Stimulated activated CD4-positive, alpha-beta T cell treated with anti-CD3 and anti-CD28 coated beads, Interleukin-1b, Interleukin-23, amount 100 ng/mL, for 1 hour (primary cell): ENCODE data around the gene EIF2B5.
"Not testable (repeated sequence)": the region's sequence is repeated elsewhere in the genome, so short reads cannot be mapped to it uniquely, and the experiment has no call there.

Experiments used
- DNase-seq, 2 donors: peaks; one replicate each; pipeline ENCODE4 v3.0.0-alpha.2; 2020; ENCODE audit warnings: low read depth in 2 of 2

The EIF2B5 gene

DNA sequence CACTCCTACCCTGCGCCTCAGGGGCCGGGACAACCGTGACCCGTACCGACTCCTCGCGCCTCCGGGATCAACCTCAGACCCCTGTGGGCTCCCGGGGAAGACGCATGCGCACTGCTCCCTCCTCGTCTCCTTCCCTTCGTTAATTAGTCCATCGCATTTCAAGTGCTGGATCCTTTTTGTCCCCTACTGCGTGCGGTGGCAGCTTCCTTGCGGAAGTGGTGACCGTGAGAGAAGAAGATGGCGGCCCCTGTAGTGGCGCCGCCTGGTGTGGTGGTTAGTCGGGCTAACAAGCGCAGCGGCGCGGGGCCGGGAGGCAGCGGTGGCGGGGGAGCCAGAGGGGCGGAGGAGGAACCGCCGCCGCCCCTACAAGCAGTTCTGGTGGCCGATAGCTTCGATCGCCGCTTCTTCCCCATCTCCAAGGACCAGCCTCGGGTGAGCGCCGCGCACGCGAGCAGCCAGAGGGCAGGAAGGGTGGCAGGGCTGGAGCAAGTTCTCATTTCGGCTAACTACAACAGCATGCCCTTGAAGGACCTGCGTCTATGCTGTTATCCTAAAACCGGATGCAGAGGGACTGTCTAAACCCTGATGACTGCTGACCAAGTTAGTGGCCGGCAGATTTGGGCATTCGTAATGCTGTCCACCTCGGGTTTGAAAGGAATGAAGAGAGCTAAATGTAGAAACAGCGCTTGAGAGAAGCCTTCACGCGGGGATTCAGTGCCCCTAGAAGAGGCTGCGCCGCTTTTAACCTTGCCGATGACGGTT, at the start of gene EIF2B5:
Gene EIF2B5 (plus strand): TSS at position 210 of the 762 bp plus-strand sequence. CDS start 28 bp downstream, at position 238.
- peak; percentile 64 to 74 for DNase-seq

DNA sequence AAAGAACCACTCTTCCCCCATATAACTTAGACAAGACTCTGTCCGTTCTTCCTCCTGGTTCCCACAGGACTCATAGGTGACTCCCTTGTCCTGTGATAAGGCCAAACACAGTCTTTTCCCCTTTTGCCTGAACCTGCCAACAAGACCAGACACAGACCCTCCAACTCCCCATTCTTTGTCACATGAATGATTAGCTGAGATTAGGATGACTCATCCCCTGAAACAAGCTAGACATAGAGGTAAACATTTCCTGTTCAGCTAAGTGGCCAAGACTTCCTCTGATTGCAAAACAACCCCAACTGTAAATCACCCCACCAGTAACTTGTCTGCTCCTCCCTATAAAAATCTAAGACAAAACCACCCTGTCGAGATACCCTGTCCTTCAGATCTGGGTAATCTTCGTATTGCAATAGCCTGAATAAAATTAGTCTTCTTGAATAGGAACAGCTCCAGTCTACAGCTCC, 49.7 kb upstream of the EIF2B5 start:
- DNase-seq, result no peak

DNA sequence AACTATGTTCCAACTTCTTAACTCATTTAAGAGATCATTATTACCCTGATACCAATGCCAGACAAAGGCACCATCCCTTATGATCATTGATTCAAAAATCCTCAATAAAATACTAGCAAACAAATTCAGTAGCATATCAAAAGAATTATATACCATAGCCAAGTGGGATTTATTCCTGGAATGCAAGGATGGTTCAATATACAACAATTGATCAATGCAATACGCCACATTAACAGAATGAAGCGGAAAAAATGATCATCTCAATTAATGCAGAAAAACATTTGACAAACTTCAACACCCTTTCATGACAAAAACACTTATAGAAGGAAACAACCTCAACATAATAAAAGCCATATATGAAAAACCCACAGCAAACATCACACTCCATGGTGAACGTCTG, 43.0 kb upstream of the EIF2B5 start:
- DNase-seq, result no peak

DNA sequence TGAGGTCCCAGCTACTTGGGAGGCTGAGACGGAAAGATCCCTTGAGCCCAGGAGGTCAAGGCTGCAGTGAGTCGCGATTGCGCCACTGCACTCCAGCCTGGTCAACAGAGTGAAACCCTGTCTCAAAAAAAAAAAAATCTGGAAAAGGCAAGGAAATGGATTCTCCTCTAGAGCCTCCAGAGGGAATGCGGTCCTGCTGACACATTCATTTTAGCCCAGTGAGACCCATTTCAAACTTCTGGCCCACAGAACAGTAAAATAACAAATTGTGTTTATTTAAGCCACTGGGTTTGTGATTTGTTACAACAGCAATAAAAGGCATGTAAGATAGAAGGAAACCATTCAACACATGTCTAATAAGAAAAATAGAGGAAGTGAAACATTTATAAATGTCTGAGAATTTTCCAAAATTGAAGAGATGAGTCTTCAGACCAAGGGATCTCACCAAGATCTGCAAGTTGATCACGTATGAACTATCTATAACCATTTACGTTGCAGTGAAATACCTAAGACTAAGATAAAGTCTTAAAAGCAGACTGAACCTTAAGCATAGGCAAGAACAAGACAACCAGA, 38.3 kb upstream of the EIF2B5 start, which contains the start of gene HTR3E:
Gene HTR3E (plus strand): TSS at position 254 of the 573 bp plus-strand sequence. CDS start 466 bp downstream, outside the sequence.
- no peak for DNase-seq

DNA sequence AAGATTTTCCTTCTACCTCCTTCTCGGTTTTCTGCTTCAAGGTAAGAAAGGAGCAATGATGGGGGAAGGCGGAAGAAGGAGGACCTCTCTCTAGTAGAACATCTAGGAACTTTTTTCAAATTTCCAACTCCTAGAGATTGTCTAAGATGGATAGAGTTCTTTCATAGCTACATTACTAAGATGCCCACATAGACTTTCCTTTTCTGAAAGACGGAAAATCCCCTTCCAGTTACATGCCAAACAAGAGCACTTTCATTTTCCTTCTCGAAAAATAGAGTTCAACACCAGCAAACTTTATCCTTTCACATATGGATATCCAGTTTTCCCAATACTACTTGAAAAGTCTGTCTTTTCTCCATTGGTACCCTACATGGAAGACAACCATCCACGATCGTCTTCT, 37.6 kb upstream of the EIF2B5 start:
- no peak for DNase-seq

DNA sequence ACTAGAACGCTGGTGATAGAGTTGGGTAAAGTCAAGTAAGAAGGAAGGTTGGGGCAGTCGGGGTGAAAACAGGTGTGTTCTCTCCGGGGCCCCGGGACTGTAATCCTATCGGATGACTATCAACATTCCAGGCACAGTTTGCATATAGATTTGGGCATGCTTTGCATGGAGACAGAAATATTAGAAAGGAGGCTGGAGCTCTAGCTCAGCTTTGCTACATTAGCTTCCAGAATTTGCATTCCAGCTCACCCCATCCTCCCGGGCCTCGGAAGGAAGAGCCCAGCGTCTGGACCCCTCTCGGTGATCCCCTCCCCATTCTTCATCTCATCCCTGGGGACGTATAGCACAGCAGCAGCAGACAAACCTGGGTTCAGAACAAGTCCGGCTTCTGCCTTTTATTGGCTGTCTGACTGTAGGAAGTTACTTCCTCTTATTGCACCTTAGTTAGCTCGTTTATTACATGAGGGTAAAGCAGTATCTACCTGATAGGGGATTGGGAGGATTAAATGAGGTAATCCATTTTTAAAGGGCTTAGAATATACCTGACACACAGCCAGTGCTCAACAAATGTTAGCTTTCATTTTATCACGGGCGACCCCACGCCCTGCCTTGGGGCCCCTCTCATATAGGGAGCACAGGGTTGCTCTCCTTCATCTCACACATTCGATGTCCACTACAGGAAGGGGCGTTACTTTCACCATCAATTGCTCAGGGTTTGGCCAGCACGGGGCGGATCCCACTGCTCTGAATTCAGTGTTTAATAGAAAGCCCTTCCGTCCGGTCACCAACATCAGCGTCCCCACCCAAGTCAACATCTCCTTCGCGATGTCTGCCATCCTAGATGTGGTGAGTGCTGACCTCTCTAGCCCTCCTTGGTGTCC, 35.1 kb upstream of the EIF2B5 start:
- no peak for DNase-seq

DNA sequence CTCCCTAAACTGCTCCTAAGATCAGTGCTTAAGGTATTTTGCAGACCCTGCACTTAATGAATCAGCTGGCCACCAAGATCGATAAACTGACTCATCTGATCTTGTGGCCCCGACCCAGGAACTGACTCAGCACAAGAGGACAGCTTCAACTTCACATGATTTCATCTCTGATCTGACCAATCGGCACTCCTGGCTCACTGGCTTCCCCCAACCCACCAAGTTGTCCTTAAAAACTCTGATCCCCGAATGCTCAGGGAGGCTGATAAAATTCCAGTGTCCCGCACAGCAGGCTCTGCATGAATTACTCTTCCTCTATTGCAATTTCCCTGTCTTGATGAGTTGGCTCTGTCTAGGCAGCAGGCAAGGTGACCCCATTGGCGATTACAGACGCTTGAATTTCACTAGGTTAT, 24.8 kb upstream of the EIF2B5 start:
- no peak for DNase-seq

DNA sequence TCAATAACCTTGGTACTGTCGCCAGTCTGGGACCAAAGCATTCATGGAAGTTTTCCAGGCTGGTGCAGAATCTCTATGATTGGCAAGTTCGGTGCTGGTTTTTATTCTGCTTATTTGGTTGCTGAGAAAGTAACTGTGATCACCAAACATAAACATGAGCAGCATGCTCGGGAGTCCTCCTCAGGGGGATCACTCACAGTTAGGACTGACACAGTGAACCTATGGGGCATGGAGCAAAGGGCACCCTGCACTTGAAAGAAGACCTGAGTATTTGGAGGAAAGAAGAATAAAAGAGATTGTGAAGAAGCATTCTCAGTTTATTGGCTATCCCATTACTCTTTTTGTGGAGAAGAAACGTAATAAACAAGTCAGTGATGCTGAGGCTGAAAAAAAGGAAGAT, 19.1 kb upstream of the EIF2B5 start:
- no peak for DNase-seq

DNA sequence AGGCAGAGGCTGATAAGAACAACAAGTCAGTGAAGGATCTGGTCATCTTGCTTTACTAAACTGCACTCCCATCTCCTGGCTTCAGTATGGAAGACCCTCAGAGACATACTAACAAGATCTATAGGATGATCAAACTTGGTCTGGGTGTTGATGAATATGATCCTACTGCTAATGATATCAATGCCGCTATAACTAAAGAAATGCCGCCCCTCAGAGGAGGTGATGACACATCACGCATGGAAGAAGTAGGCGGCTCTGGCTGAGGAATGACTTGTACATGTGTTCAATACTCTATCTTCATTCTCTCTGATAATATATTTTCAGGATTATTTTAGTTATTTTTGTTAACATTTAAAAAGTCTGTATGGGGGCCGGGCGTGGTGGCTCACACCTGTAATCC, 17.5 kb upstream of the EIF2B5 start:
- no peak for DNase-seq

DNA sequence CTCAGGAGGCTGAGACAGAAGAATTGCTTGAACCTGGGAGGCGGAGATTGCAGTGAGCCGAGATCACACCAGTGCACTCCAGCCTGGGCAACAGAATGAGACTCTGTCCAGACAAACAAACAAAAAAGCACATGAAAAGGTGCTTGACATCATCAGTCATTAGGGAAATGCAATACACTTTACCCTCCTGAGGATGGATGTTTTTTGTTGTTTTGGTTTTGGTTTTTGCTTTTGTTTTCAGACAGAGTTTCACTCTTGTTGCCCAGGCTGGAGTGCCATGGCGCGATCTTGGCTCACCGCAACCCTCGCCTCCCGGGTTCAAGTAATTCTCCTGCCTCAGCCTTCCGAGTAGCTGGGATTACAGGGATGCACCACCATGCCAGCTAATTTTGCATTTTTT, 14.1 kb upstream of the EIF2B5 start:
- DNase-seq, result not testable (repeated sequence)

DNA sequence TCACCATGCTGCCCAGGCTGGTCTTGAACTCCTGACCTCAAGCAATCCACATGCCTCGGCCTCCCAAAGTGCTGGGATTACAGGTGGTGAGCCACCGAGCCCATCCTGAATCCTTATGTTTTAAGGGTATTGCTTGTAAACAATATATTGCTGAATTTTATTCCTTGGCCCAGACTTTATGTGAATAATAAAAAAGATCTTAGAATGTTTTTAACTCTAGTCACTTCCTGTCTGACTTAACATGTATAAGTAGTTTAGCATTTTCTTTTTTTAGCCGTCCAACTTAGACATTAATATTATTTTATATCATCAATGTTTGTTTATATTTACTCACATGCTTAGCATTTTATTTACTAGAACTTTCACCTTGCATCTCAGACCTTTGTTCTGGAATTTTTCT, 9.2 kb upstream of the EIF2B5 start:
- DNase-seq, result no peak

DNA sequence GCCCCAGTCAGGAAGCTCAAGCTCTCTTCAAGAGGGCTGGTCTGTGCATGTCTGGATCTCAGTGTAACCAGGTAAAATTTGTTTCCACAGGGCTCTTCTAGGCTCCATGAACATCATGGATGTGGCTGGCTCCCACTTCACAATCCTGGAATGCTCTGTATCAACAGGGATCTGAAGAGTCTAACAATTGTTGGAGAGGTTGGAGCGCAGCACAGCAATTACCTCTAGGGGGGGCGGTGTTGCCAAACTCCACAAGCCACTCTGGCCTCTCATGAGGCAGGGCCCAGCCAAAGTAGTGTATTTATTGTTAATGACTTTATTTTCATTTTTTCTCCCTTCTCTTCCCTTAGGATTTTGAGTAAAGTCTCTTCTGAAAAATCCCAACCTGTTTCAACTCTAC, 6.1 kb upstream of the EIF2B5 start:
- no peak for DNase-seq

DNA sequence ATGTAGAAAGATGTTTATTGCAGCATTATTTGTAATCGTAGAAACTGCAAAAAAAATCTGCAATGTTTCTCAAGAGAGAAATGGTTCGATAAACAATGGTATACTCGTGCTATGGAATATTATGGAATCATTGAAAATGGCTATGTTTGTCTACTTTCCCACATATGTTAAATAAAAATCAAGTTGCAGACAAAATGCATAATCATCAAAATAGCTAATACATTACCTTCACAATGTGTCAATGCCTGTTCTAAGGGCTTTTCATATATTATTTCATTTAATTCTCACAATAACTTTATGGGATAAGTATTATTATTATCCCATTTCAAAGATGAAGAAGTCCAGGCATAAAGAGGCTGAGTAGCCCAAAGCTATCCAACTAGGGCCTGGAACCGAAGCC, 2.2 kb upstream of the EIF2B5 start:
- DNase-seq, result no peak

DNA sequence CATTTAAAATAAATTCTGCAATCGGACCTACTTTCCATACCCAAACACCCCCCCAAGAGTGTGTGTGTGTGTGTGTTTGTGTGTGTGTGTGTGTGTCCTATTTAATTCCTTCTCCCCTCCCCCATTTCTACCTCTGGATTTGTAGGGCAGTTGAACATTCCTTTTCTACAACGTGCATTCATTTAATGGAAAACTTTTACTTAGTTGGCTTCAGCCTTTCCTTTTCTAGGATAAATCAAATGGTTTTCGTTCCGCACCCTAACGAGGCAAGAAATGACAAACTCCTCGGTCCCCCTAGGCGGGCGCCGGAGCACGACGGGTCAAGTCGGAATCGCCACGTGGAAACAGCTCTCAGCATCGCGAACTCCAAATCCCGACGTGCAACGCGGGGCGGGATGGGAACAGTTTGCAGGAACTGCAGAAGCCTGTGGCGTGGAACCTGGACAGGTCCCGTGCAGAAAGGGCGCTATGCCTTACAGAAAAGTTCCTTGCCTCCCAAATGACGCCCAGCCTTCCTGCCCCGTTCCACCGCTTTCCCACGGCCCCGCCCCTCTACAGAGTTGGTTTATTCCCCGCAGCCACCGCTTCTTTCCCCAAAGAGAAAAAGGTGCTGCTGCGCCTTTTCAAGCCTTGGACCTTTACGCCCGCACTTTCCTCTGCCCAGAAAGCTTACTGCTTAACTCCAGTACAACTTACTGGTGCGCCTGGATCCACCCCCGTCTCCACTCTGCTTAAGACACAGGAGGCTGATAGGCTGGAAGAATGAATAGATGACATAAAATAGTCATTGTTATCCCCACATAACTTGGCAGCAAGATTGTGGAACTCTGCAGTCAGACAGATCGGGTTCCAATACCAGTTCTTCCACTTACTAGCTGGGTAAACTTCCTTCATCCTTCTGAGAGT, 1.1 kb upstream of the EIF2B5 start:
- DNase-seq, result peak in 1 of 2 donors; percentile 37

DNA sequence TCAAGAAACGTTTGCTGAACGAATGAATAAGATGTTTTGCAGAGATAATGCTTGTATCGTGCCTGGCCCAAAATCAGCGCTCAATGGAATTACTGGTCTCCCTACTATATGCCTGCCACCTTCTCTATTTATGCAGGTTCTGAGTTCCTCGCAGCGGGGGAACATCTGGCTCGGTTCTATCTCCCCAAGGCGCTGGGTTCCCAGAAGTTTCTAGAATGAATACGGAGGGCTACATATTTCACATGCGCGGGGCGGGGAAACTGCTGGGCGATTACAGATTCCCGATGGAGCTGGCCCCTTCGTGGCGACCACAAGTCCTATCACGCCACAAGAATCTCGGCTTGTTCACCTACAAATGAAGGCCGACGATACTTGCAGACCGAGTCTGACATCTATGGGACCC, 411 bp upstream of the EIF2B5 start:
- DNase-seq, result no peak

DNA sequence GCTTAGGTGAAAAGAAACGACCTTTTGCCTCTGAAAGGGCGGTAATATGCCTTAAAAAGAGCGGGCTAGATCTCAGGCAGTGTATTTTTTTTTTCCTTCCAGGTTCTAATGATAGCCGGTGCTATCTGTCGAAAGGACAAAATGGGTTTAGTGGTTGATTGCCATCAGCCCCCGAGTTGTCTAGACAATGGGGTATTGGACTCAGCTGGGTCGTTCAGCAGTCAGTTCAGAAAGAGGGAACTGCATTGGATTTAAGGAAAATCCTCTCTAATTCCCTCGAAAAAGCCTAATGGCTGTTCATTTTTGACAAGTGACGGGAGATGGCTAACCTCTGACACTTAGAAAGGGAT, 728 bp downstream of the EIF2B5 start:
- no peak for DNase-seq

DNA sequence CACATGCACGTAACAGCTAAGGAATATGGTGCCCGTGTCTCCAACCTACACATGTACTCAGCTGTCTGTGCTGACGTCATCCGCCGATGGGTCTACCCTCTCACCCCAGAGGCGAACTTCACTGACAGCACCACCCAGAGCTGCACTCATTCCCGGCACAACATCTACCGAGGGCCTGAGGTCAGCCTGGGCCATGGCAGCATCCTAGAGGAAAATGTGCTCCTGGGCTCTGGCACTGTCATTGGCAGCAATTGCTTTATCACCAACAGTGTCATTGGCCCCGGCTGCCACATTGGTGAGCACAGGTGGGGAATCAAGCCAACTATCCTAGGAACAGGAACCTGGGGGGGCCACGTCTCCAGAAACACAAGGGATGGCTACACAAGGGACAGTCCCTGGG, 5.3 kb downstream of the EIF2B5 start:
- no peak for DNase-seq

DNA sequence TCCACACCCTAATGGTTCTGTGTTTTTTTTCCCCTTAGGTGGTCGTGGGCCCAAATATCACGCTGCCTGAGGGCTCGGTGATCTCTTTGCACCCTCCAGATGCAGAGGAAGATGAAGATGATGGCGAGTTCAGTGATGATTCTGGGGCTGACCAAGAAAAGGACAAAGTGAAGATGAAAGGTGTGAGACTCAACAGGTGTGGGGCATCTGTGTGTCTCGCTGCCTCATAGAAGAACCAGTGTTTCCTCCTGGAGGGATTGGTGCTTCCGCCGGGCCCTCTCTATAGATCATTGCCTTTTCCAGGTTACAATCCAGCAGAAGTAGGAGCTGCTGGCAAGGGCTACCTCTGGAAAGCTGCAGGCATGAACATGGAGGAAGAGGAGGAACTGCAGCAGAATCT, 7.0 kb downstream of the EIF2B5 start:
- DNase-seq, result no peak

DNA sequence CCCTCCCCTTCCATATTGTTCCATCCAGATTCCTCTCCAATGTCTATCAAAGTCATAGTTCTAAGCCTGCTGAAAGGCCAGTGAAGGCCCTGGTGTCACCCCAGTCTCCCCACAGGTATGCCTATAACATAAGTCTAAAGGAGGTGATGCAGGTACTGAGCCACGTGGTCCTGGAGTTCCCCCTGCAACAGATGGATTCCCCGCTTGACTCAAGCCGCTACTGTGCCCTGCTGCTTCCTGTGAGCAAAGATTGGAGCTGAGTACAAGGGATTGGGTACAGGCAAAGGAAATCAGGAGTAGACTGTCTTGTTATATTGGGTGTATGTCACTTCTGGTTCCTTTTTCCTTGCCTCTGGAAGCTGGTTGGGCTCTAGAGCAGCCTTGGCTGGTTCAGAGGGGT, 8.2 kb downstream of the EIF2B5 start:
- no peak for DNase-seq

DNA sequence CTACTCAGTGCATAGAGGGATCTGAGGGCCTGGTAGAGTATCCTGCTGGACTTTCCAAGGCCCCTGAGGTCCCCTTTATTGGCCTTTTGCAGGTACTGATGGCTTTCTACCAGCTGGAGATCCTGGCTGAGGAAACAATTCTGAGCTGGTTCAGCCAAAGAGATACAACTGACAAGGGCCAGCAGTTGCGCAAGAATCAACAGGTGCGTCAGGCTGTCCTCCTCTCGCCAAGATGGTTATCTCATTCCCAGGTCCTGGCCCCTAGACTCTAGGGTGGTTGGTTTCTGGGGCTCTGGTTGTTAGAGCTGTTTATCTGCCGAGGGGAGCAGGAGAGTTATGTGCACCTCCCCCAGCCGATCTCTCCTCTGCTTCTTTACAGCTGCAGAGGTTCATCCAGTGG, 9.3 kb downstream of the EIF2B5 start:
- DNase-seq, result no peak

DNA sequence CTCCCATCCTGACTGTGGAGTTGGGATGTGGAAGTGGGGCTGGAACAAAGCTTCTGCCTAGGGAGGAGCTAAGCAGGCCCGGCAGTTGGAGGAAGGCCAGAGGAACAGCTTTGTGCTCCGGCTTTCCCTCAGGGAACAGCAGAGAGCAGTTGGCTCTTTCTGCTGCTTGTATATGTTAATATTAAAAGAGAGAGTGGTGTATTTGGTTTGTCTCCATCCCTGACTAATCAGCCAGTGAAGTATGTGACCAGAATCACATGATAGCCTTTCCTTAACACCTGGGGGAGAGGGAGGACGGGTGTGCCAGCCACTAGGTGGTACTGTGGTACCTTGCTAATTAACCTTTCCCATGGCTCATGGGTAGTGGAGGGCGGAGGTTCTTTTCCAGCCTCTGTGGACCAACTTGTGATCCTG, 10.0 kb downstream of the EIF2B5 start:
- DNase-seq, result no peak
